Chondrocyte (in vitro differentiated cells): ENCODE results near the gene URB1. TPM values are rescaled to one million over a fixed set of nuclear protein-coding genes. Genes with fewer than 3 reads are reported as not detected.
A peak's percentile ranks its signal among the peaks of the same experiment; 100 is the strongest.

Experiments used
- DNase-seq: peaks from one replicate; pipeline ENCODE4 v3.0.0; 2021; ENCODE audit warnings: mixed read lengths, low spot score
- H3K27ac Mint-ChIP-seq: one replicate; pipeline ENCODE4 v1.8.0; 2021; ENCODE audit warnings: mild to moderate bottlenecking, moderate library complexity, mixed read lengths; ENCODE audit not compliant: unreplicated experiment
- H3K27me3 Mint-ChIP-seq: 2 replicates; pipeline ENCODE4 v1.8.0; 2021; ENCODE audit warnings: low read depth, mixed read lengths
- H3K36me3 Mint-ChIP-seq: 2 replicates; pipeline ENCODE4 v1.8.0; 2021; ENCODE audit warnings: low read depth, mixed read lengths
- H3K4me1 Mint-ChIP-seq: 2 replicates; pipeline ENCODE4 v1.8.0; 2021; ENCODE audit warnings: low read depth, mild to moderate bottlenecking, mixed read lengths
- H3K4me3 Mint-ChIP-seq: one replicate; pipeline ENCODE4 v1.8.0; 2021; ENCODE audit warnings: mild to moderate bottlenecking, moderate library complexity, mixed read lengths; ENCODE audit not compliant: unreplicated experiment
- H3K9me3 Mint-ChIP-seq: 2 replicates; pipeline ENCODE4 v1.8.0; 2021; ENCODE audit warnings: low read depth, mixed read lengths
- total RNA-seq: library from RNA; stranded (reverse); gene quantifications from 3 replicates; pipeline ENCODE4 v1.2.1, GENCODE V29; 2021
- TF ChIP-seq, protein P1 (sequence below): fragments of 200-600 bp; sonication (generic); IDR thresholded peaks from 2 replicates; pipeline ENCODE4 v1.5.0; 2021; ENCODE audit warnings: antibody characterized with exemption, mild to moderate bottlenecking, moderate library complexity

The URB1 gene
- total RNA-seq, 1 donor from 2014 or later = 15.1 TPM

DNA sequence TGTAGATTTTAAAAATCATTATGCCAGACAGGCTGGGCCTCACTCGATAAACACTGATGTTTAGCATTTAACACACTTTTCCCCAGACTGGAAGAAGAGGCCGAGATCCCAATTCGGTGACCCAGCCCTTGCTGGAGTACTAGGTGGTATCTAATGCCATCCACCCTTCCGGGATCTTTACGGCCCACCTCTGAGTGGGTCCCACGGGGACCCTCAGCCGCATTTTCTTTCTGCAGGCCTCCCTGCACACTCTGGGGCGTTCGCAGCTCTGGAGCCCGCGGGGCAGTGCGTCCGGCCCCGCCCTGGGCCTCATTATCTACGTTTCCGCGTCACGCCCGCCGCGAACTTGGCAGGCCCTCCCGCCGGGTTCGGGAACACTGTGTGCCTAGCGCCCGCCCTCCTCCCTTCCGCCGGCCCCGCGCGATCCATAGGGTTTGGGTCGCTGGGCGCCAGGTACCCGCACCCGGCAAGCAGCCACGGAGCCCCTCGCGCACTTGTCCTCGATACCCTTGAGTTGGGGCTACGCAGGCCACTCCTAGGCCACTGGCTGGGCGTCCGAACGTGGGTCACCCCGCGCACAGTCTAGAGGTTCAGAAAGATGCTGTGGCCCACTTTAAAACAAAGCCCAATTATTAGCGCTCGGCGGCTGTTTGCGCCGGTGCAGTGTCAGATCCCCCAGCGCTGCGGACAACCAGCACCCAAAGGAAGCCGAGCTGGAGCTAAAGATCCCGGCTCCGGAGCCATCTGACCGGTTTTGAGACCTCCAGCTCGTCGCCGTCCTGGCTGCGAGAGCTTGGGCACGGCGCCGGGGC is 18.7 kb upstream of the URB1 start:
- no peak for DNase-seq
- Mint-ChIP-seq H3K9me3 (no peaks in the 10 kb centered on the region), H3K4me3 (peak overlapping the region; percentile 84), H3K27me3 (peaks cover 12% of the 10 kb centered on the region), H3K27ac (no peak overlapping the region), H3K36me3 (no peaks in the 10 kb centered on the region), H3K4me1 (peaks cover 14% of the 10 kb centered on the region)
- TF ChIP-seq, protein P1, sequence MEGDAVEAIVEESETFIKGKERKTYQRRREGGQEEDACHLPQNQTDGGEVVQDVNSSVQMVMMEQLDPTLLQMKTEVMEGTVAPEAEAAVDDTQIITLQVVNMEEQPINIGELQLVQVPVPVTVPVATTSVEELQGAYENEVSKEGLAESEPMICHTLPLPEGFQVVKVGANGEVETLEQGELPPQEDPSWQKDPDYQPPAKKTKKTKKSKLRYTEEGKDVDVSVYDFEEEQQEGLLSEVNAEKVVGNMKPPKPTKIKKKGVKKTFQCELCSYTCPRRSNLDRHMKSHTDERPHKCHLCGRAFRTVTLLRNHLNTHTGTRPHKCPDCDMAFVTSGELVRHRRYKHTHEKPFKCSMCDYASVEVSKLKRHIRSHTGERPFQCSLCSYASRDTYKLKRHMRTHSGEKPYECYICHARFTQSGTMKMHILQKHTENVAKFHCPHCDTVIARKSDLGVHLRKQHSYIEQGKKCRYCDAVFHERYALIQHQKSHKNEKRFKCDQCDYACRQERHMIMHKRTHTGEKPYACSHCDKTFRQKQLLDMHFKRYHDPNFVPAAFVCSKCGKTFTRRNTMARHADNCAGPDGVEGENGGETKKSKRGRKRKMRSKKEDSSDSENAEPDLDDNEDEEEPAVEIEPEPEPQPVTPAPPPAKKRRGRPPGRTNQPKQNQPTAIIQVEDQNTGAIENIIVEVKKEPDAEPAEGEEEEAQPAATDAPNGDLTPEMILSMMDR = no peak

DNA sequence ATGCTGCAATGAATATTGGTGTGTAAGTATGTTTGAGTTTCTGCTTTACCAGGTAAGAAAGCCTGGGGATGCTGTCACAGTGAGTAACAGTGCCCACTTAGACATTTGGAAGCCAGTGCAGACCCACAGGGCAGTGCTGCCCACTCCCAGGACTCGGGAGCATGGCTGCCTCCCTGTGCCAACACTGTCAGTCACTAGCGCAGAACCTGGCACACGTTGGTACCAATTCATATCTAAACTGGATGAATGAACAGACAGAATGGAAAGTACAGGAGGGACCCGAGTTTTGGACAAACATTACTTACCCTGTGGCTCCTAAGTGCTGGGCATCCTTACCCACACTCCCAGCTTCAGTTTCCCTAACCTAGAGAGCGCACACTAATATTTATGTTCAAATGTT is 18.1 kb upstream of the URB1 start:
- no peaks in the 10 kb centered on the region for H3K9me3 Mint-ChIP-seq
- H3K27ac Mint-ChIP-seq = no peak overlapping the region
- H3K4me3 Mint-ChIP-seq = peak overlapping the region; percentile 84
- TF ChIP-seq, protein P1 = no peak
- H3K36me3 Mint-ChIP-seq = no peaks in the 10 kb centered on the region
- H3K27me3 Mint-ChIP-seq = peaks cover 11% of the 10 kb centered on the region
- peaks cover 14% of the 10 kb centered on the region for H3K4me1 Mint-ChIP-seq
- DNase-seq = no peak

DNA sequence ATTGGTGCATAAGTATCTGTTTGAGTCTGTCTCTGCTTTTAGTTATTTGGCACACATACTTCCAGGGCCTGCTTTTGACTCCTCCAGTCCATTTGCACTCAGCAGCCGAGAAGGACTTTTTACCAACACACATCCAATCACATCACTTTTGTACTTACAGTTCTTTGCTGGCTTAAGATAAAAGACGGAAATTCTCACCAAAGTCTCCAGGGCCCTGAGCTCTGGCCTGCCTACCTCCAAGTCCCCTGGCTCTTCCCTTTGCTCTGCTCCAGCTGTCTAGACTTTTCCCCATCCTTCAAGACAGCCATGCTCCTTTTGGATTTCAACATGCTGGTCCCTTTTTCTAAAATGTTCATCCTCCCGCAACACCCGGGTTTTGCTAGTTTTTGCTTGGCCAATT is 17.5 kb upstream of the URB1 start:
- peaks cover 6% of the 10 kb centered on the region for H3K27me3 Mint-ChIP-seq
- H3K27ac Mint-ChIP-seq = no peak overlapping the region
- DNase-seq = no peak
- TF ChIP-seq, protein P1 = no peak
- peaks cover 14% of the 10 kb centered on the region for H3K4me1 Mint-ChIP-seq
- no peak overlapping the region for H3K4me3 Mint-ChIP-seq
- H3K9me3 Mint-ChIP-seq = no peaks in the 10 kb centered on the region
- no peaks in the 10 kb centered on the region for H3K36me3 Mint-ChIP-seq

DNA sequence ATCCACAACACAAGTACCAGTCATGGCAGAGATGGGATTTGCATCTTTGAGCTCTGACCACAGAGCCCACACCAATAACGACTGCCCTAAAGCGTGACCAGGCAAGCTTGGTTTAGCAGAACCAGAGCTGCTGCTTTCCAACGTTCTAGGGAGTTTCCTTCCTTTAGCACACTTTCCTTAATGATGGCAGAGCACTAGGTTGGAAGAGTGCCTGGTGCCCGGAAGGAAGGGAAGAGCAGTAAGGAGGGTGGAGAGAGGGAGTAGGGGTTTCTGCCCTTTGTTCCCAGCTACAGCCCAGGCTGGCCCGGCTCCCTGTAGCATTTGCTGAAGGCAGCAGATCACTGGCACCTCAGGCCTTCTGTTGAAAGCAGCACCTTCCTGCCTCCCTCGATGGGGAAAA is 13.6 kb upstream of the URB1 start:
- no peak for DNase-seq
- Mint-ChIP-seq H3K27me3 (peaks cover 6% of the 10 kb centered on the region), H3K27ac (no peak overlapping the region), H3K4me3 (no peak overlapping the region), H3K4me1 (peaks cover 9% of the 10 kb centered on the region), H3K9me3 (no peaks in the 10 kb centered on the region), H3K36me3 (no peaks in the 10 kb centered on the region)
- TF ChIP-seq, protein P1 = no peak

DNA sequence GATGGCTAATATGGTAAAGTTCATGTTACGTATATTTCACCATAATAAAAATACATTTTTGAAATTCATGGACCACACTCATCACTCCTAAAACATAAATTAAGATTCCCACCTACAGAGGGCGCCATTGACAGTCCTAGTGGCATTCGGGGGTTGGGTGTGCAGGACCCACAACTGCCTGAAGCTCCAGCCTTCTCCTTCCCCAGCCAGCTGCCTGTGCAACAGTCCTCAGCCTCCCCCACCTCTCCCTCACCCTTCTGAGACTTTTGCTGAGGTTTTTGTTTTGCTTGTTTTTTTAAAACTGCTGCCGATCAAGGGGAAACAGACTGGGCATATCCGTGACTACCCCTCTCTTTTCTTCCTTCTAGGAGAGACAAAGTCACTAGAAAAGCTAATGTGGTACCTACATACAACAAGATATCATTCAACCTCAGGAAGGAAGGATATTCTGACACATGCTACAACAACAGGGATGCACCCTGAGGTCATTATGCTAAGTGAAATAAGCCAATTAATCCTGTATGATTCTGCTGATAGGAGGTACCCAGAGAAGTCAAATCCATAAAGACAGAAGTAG is 10.5 kb upstream of the URB1 start:
- H3K9me3 Mint-ChIP-seq = no peaks in the 10 kb centered on the region
- peaks cover 6% of the 10 kb centered on the region for H3K4me1 Mint-ChIP-seq

More for the DNA sequence above, 10.5 kb upstream of the URB1 start:
- TF ChIP-seq, protein P1 = peak; percentile 85
- Mint-ChIP-seq H3K4me3 (no peak overlapping the region), H3K27me3 (peaks cover 23% of the 10 kb centered on the region), H3K27ac (no peak overlapping the region), H3K36me3 (no peaks in the 10 kb centered on the region)
- no peak for DNase-seq
